Measurements from ENCODE around the gene CCR6. TPM values are rescaled to one million over a fixed set of nuclear protein-coding genes. Genes with fewer than 3 reads are reported as not detected.

The CCR6 gene
- polyA plus RNA-seq, 1 experiment: not detected

DNA sequence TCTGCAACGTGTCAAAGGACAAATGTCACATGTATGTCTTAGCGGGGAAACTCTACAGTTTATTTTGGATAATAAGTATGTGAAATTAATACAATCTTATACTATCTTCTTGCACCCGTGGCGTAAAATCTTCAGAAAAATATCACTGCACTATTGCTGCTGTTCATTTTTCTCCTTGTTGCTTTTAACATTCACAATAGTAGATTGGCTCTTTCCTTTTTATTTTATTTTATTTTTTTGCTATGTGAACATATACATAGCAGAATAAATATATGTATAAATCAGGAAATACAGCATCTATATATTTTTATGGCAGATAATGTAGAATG is 19.5 kb downstream of the CCR6 start:
- POLR2A ChIA-PET: no interaction called here
- Histone ChIP-seq H3K4me3 (ENCODE audit: low read depth, low read length) (no peak overlapping the region), H3K27ac (ENCODE audit: low read depth, low read length) (no peak overlapping the region), H3K9me3 (ENCODE audit: control insufficient read depth, insufficient read depth, low read length) (peaks cover 30% of the 10 kb centered on the region), H3K27me3 (ENCODE audit: control insufficient read depth, insufficient read depth, low read length) (no peaks in the 10 kb centered on the region)
- CTCF ChIA-PET: interaction anchor here (1.5 kb wide), 1 partner anchor 368 kb away, joined by 4 read pairs; no protein-coding TSS in a partner anchor
- no peak for DNase-seq (ENCODE audit: low read depth, low spot score)
- no peak for TF ChIP-seq CTCF (IDR thresholded peaks at IDR 0.05; ENCODE audit: low read depth, low read length)

- H3K9me3 ChIP-seq (ENCODE audit: control insufficient read depth, insufficient read depth, low read length): peaks cover 30% of the 10 kb centered on the region
- ChIA-PET CTCF (interaction anchor here (1.2 kb wide), 1 partner anchor 368 kb away, joined by 3 read pairs; no protein-coding TSS in a partner anchor), POLR2A (no interaction called here)
- no peak overlapping the region for H3K4me3 ChIP-seq (ENCODE audit: low read depth, low read length)
- DNase-seq (ENCODE audit: low read depth, low spot score): no peak
- H3K27ac ChIP-seq (ENCODE audit: low read depth, low read length): no peak overlapping the region
- no peaks in the 10 kb centered on the region for H3K27me3 ChIP-seq (ENCODE audit: control insufficient read depth, insufficient read depth, low read length)
- TF ChIP-seq CTCF (IDR thresholded peaks at IDR 0.05; ENCODE audit: low read depth, low read length): no peak
These were observed 20.1 kb downstream of the CCR6 start for GRCh38 chr6:167143041-167143440.

DNA sequence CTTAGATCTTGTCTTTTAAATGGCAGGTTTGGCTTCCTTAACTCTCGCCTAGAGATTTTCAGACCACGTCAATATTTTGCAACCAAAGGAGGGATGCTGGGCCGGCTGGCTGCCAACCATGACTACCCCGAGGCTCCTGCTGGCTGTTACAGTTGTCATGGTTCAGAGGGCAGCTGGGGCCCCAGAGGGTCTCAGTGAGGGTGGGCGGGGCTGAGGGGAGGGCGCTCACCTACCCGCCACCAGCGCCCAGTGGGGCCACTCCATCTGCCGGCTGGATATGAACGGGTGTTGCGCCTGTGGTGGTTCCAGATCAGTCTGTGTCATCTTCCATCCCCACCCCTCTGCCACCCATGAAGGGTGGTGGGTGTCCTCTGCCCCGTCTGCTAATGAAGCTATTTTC is 22.6 kb downstream of the CCR6 start:
- no peak for TF ChIP-seq CTCF (IDR thresholded peaks at IDR 0.05; ENCODE audit: low read depth, low read length)
- Histone ChIP-seq H3K27ac (ENCODE audit: low read depth, low read length) (no peak overlapping the region), H3K27me3 (ENCODE audit: control insufficient read depth, insufficient read depth, low read length) (no peaks in the 10 kb centered on the region), H3K9me3 (ENCODE audit: control insufficient read depth, insufficient read depth, low read length) (peaks cover 30% of the 10 kb centered on the region), H3K4me3 (ENCODE audit: low read depth, low read length) (no peak overlapping the region)
- no peak for DNase-seq (ENCODE audit: low read depth, low spot score)
- ChIA-PET CTCF (no interaction called here), POLR2A (no interaction called here)

DNA sequence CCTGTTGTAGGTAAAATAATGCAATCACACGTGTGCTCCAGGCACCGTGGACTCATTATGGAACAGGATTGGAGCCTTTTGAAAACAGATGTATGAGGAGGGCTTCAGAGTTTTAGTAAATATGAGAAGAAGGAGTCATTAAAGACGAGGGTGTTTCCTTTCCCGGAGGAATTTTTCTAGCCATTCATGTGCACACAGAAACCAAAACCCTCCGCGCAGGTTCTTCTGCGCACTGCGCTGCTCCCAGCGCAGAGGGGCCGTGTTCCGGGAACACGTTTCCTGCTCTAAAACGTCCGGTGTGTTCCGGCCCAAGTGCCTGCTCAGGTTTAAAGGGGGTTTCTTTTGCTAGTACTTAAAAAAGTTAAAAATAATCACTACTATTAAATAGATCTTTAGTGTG is 23.2 kb downstream of the CCR6 start:
- Histone ChIP-seq H3K27ac (ENCODE audit: low read depth, low read length) (no peak overlapping the region), H3K27me3 (ENCODE audit: control insufficient read depth, insufficient read depth, low read length) (no peaks in the 10 kb centered on the region), H3K9me3 (ENCODE audit: control insufficient read depth, insufficient read depth, low read length) (peaks cover 30% of the 10 kb centered on the region), H3K4me3 (ENCODE audit: low read depth, low read length) (no peak overlapping the region)
- ChIA-PET POLR2A (no interaction called here), CTCF (no interaction called here)
- no peak for DNase-seq (ENCODE audit: low read depth, low spot score)
- no peak for TF ChIP-seq CTCF (IDR thresholded peaks at IDR 0.05; ENCODE audit: low read depth, low read length)

GRCh38 chr6:167146977-167147376 is 24.1 kb downstream of the CCR6 start:
- POLR2A ChIA-PET: no interaction called here
- H3K9me3 ChIP-seq (ENCODE audit: control insufficient read depth, insufficient read depth, low read length): peaks cover 30% of the 10 kb centered on the region
- no peak overlapping the region for H3K27ac ChIP-seq (ENCODE audit: low read depth, low read length)
- no peak for DNase-seq (ENCODE audit: low read depth, low spot score)
- H3K4me3 ChIP-seq (ENCODE audit: low read depth, low read length): no peak overlapping the region
- CTCF ChIA-PET: no interaction called here
- no peaks in the 10 kb centered on the region for H3K27me3 ChIP-seq (ENCODE audit: control insufficient read depth, insufficient read depth, low read length)
- no peak for TF ChIP-seq CTCF (IDR thresholded peaks at IDR 0.05; ENCODE audit: low read depth, low read length)

Measured in AG04450 (cell line).